ENCODE results near the gene CUL5. TPM values are rescaled to one million over a fixed set of nuclear protein-coding genes. Genes with fewer than 3 reads are reported as not detected.

Gene CUL5
- total and polyA plus RNA-seq, 2 of the 8 experiments (the other 6 are each of a cell fraction or from before 2014, with no cell fraction given): 4.9 to 31.8 TPM

DNA sequence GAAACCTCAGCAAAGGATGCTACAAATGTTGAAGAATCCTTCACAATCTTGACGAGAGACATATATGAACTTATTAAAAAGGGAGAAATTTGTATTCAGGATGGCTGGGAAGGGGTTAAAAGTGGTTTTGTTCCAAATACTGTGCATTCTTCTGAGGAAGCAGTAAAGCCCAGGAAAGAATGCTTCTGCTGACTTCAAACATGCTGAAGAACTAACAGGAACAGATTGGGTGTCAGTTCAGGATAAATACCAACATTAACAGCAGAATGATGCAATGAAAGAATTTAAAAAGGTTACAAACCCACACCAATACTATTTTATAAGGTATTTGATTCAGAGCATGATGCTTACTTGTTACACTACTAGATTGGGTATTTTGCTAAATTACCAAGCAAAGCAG, 46.5 kb upstream of the CUL5 start:
- Histone ChIP-seq H3K79me2 (ENCODE audit: control insufficient read depth in 1 of 2, insufficient read depth in 2 of 2, low read length in 2 of 2) (no peaks in the 10 kb centered on the region), H2BK120ac (replicated peaks; ENCODE audit: low read depth, low read length) (no peak overlapping the region), H4K5ac (ENCODE audit: insufficient read length, low read depth, low read length) (no peak overlapping the region), H3K9ac (replicated peaks in 1 of 4; ENCODE audit: extremely low read depth in 1 of 4, low read depth in 3 of 4, low read length in 3 of 4) (no peak overlapping the region), H3K56ac (replicated peaks; ENCODE audit: insufficient read length, low read depth, low read length) (no peak overlapping the region), H3K14ac (ENCODE audit: insufficient read length) (no peak overlapping the region), H4K8ac (ENCODE audit: extremely low read depth, insufficient read depth, low read length) (no peak overlapping the region), H2AFZ (ENCODE audit: low read length) (no peak overlapping the region), H3K27me3 (replicated peaks in 1 of 4; ENCODE audit: control insufficient read depth in 3 of 4, extremely low read depth in 1 of 4, insufficient read depth in 3 of 4, low read length in 3 of 4) (peaks cover 0 to under 1% (median 0%) of the 10 kb centered on the region in 4 experiments; a peak in 1 of 7 replicates), H2BK5ac (ENCODE audit: low read depth, low read length) (no peak overlapping the region), H3K23ac (ENCODE audit: insufficient read length) (no peak overlapping the region), H4K91ac (replicated peaks; ENCODE audit: insufficient read length, low read length) (no peak overlapping the region), H3K4me2 (ENCODE audit: insufficient read depth in 1 of 2, low read depth in 2 of 2, low read length in 2 of 2) (no peak overlapping the region), H4K20me1 (replicated peaks in 1 of 2; ENCODE audit: control insufficient read depth in 1 of 2, insufficient read depth in 2 of 2, low read length in 2 of 2) (no peaks in the 10 kb centered on the region), H2AK5ac (ENCODE audit: low read depth, low read length) (no peak overlapping the region), H2BK20ac (ENCODE audit: low read length) (no peak overlapping the region), H3K23me2 (ENCODE audit: low read depth, low read length) (no peaks in the 10 kb centered on the region), H3K4me1 (replicated peaks in 1 of 4; ENCODE audit: control insufficient read depth in 3 of 4, insufficient read depth in 4 of 4, low read length in 3 of 4) (no peaks in the 10 kb centered on the region), H3K18ac (ENCODE audit: extremely low read depth, low read length) (no peak overlapping the region), H2BK15ac (ENCODE audit: low read length) (no peak overlapping the region), H3K36me3 (ENCODE audit: control insufficient read depth in 2 of 4, insufficient read depth in 4 of 4, low read length in 3 of 4) (peaks cover 0 to 11% (median 2%) of the 10 kb centered on the region in 4 experiments; a peak in 3 of 8 replicates), H3K27ac (ENCODE audit: low read depth, low read length) (no peak overlapping the region), H3K79me1 (ENCODE audit: low read depth, low read length) (no peaks in the 10 kb centered on the region), H3K9me3 (ENCODE audit: insufficient read depth in 2 of 2, low read depth in 1 of 2, low read length in 1 of 2) (no peaks in the 10 kb centered on the region), H2BK12ac (ENCODE audit: low read depth, low read length) (no peak overlapping the region), H3K4me3 (ENCODE audit: extremely low read depth in 1 of 4, insufficient read depth in 2 of 4, low read depth in 3 of 4, low read length in 4 of 4) (no peak overlapping the region), H3K4ac (replicated peaks; ENCODE audit: insufficient read length, low read depth, low read length) (no peak overlapping the region)
- DNase-seq (ENCODE audit: low read depth in 1 of 2, low spot score in 2 of 2): no peak
- ChIA-PET CTCF (ENCODE audit: partially characterized antibody) (no interaction called here), POLR2A (ENCODE audit: partially characterized antibody) (no interaction called here)
- no peak for FAIRE-seq
- WGBS, 2 experiments (ENCODE audit: extremely low coverage in 1 of 2, insufficient coverage in 1 of 2, insufficient read length in 1 of 2, insufficient replicate concordance in 2 of 2, low coverage in 1 of 2, low lambda C conversion rate in 2 of 2, missing lambda C conversion rate in 1 of 2): 95% methylated on average over 1 of the region's 1 CpG; no CpG with 5 or more reads in 1 of the 2 experiments
- TF ChIP-seq PHF8 (conservative IDR thresholded peaks at IDR 0.05; ENCODE audit: low read depth, low read length) (no peak), GABPA (IDR thresholded peaks at IDR 0.05; ENCODE audit: borderline replicate concordance, insufficient read depth, low read length) (no peak)
